HepG2 (cell line): ENCODE measurements around the gene ING1. TPM values are rescaled to one million over a fixed set of nuclear protein-coding genes. Genes with fewer than 3 reads are reported as not detected.

ENCODE experiments used
- AKAP8 ChIP-seq: sonication (generic); formaldehyde crosslinking; IDR thresholded peaks from 2 replicates; pipeline ENCODE4 v1.5.1; 2020; ENCODE audit warnings: mild to moderate bottlenecking, missing genetic modification reagents
- HNRNPLL ChIP-seq: fragments of 200-400 bp; formaldehyde crosslinking; IDR thresholded peaks from 2 replicates; pipeline ENCODE4 v1.6.1; 2017; ENCODE audit warnings: mild to moderate bottlenecking, low read depth, low read length; ENCODE audit not compliant: poor library complexity, severe bottlenecking
- KLF16 ChIP-seq, 2 experiments: sonication (generic) in 1 of 2; formaldehyde crosslinking in 1 of 2; IDR thresholded peaks; 2 replicates each; pipeline versions ENCODE4 v1.6.1 to v1.8.0; 2016 to 2023; ENCODE audit warnings: missing genetic modification reagents in 2 of 2, missing compliant biosample characterization in 1 of 2
- KLF6 ChIP-seq: IDR thresholded peaks from 2 replicates; pipeline ENCODE4 v1.8.0; 2016; ENCODE audit warnings: missing biosample characterization, missing genetic modification reagents
- MEF2D ChIP-seq: sonication (generic); formaldehyde crosslinking; IDR thresholded peaks from 2 replicates; pipeline ENCODE4 v1.5.1; 2020; ENCODE audit warnings: mild to moderate bottlenecking, missing genetic modification reagents
- SP1 ChIP-seq, 2 experiments: fragments of 450-650 bp in 1 of 2; sonication (generic) in 1 of 2; formaldehyde crosslinking in 1 of 2; IDR thresholded peaks; 2 replicates each; pipeline versions ENCODE4 v1.4.0 to v1.6.1; 2016 to 2020; ENCODE audit warnings: missing genetic modification reagents in 1 of 2
- SP4 ChIP-seq: sonication (generic); formaldehyde crosslinking; IDR thresholded peaks from 2 replicates; pipeline ENCODE4 v1.8.1; 2023; ENCODE audit warnings: mild to moderate bottlenecking, missing genetic modification reagents
- SRSF1 ChIP-seq: fragments of 200-400 bp; formaldehyde crosslinking; optimal IDR thresholded peaks from 2 replicates; pipeline ENCODE3; 2017; ENCODE audit warnings: mild to moderate bottlenecking, low read depth, low read length, moderate library complexity
- YY1 ChIP-seq: IDR thresholded peaks from 2 replicates; pipeline ENCODE4 v1.6.1; 2011; ENCODE audit warnings: low read length, low read depth, moderate library complexity, mild to moderate bottlenecking; ENCODE audit not compliant: insufficient read depth, insufficient replicate concordance
- ZBTB49 ChIP-seq: sonication (generic); formaldehyde crosslinking; IDR thresholded peaks from 2 replicates; pipeline ENCODE4 v1.4.0; 2020; ENCODE audit warnings: missing genetic modification reagents, borderline replicate concordance
- ZBTB7B ChIP-seq: sonication (generic); formaldehyde crosslinking; IDR thresholded peaks from 2 replicates; pipeline ENCODE4 v1.4.0; 2020; ENCODE audit warnings: missing genetic modification reagents
- ZMAT3 ChIP-seq: sonication (generic); formaldehyde crosslinking; conservative IDR thresholded peaks from 2 replicates; pipeline ENCODE4 v1.7.0; 2021; ENCODE audit warnings: missing genetic modification reagents
- ZNF292 ChIP-seq: sonication (generic); formaldehyde crosslinking; IDR thresholded peaks from 2 replicates; pipeline ENCODE4 v1.8.1; 2022; ENCODE audit warnings: mild to moderate bottlenecking, low read depth, missing genetic modification reagents, borderline replicate concordance
- ZNF639 ChIP-seq: conservative IDR thresholded peaks from 2 replicates; pipeline ENCODE4 v1.6.1; 2018; ENCODE audit warnings: missing genetic modification reagents
- ZNF776 ChIP-seq: sonication (generic); formaldehyde crosslinking; IDR thresholded peaks from 2 replicates; pipeline ENCODE4 v1.4.0; 2020; ENCODE audit warnings: mild to moderate bottlenecking, missing genetic modification reagents
- ZNF879 ChIP-seq: sonication (generic); formaldehyde crosslinking; IDR thresholded peaks from 2 replicates; pipeline ENCODE4 v1.8.1; 2023; ENCODE audit warnings: missing genetic modification reagents
- ZNF883 ChIP-seq: sonication (generic); formaldehyde crosslinking; IDR thresholded peaks from 2 replicates; pipeline ENCODE4 v1.5.1; 2020; ENCODE audit warnings: mild to moderate bottlenecking, missing genetic modification reagents; ENCODE audit errors: not compliant biosample characterization
- polyA plus RNA-seq, 8 experiments: library from polyadenylated mRNA; depleted of rRNA in 3 of 8; stranded (reverse) in 7 of 8; unstranded in 1 of 8; fragments of >200 nt; fragmentation: Illumina TruSeq in 4 of 8; extraction: Trizol in 4 of 8; gene quantifications; 2 replicates each; pipeline versions ENCODE4 v1.2.1 to v1.2.3, GENCODE V29; 2011 to 2016; ENCODE audit warnings: low read depth in 4 of 8, missing spikeins in 1 of 8, mixed read lengths in 1 of 8; ENCODE audit not compliant: insufficient read depth in 1 of 8
- total RNA-seq, 5 experiments: library from RNA; depleted of rRNA; stranded (reverse); fragments of >200 nt; fragmentation: Illumina TruSeq; extraction: Trizol; gene quantifications; 2 replicates each; pipeline ENCODE4 v1.2.3, GENCODE V29; 2016; ENCODE audit warnings: low read depth in 1 of 5
- TF ChIP-seq, protein P1 (sequence below): sonication (generic); formaldehyde crosslinking; IDR thresholded peaks from 2 replicates; pipeline ENCODE4 v1.5.0; 2020; ENCODE audit warnings: mild to moderate bottlenecking, missing genetic modification reagents, borderline replicate concordance
- TF ChIP-seq, protein P2 (sequence below): IDR thresholded peaks from 2 replicates; pipeline ENCODE4 v1.6.1; 2016; ENCODE audit warnings: mild to moderate bottlenecking

Gene ING1
- total and polyA plus RNA-seq, 2 of the 13 experiments (the other 11 are each of a cell fraction or from before 2014, with no cell fraction given) = 8.1 to 16.1 TPM

- TF ChIP-seq, protein P1, sequence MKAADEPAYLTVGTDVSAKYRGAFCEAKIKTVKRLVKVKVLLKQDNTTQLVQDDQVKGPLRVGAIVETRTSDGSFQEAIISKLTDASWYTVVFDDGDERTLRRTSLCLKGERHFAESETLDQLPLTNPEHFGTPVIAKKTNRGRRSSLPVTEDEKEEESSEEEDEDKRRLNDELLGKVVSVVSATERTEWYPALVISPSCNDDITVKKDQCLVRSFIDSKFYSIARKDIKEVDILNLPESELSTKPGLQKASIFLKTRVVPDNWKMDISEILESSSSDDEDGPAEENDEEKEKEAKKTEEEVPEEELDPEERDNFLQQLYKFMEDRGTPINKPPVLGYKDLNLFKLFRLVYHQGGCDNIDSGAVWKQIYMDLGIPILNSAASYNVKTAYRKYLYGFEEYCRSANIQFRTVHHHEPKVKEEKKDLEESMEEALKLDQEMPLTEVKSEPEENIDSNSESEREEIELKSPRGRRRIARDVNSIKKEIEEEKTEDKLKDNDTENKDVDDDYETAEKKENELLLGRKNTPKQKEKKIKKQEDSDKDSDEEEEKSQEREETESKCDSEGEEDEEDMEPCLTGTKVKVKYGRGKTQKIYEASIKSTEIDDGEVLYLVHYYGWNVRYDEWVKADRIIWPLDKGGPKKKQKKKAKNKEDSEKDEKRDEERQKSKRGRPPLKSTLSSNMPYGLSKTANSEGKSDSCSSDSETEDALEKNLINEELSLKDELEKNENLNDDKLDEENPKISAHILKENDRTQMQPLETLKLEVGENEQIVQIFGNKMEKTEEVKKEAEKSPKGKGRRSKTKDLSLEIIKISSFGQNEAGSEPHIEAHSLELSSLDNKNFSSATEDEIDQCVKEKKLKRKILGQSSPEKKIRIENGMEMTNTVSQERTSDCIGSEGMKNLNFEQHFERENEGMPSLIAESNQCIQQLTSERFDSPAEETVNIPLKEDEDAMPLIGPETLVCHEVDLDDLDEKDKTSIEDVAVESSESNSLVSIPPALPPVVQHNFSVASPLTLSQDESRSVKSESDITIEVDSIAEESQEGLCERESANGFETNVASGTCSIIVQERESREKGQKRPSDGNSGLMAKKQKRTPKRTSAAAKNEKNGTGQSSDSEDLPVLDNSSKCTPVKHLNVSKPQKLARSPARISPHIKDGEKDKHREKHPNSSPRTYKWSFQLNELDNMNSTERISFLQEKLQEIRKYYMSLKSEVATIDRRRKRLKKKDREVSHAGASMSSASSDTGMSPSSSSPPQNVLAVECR (CRISPR knock-in tag) = peak; percentile 58
- TF ChIP-seq ZNF292 (CRISPR knock-in tag) = peak; percentile 69; the same call in 1 of the 2 replicates
- TF ChIP-seq MEF2D (CRISPR knock-in tag) = peak; percentile 77
- TF ChIP-seq SP1 (IDR thresholded peaks at IDR 0.05) = no peak
- peak; percentile 32 for TF ChIP-seq SP1 (CRISPR knock-in tag; IDR thresholded peaks at IDR 0.05)
- TF ChIP-seq ZNF776 (CRISPR knock-in tag) = peak; percentile 59; the same call in 1 of the 2 replicates
- TF ChIP-seq KLF6 (CRISPR knock-in tag) = peak; percentile 67; the same call in 1 of the 2 replicates
- TF ChIP-seq AKAP8 (CRISPR knock-in tag) = 0 out of 2 replicates have a peak, but pooled peaks have one; percentile 23
- peak; percentile 34 for TF ChIP-seq ZNF883 (CRISPR knock-in tag)
- no peak for TF ChIP-seq ZNF639 (CRISPR knock-in tag)
- TF ChIP-seq SP4 (CRISPR knock-in tag) = peak; percentile 74
- peak; percentile 37 for TF ChIP-seq YY1
- peak; percentile 97 for TF ChIP-seq HNRNPLL
- 0 out of 2 replicates have a peak, but pooled peaks have one; percentile 47 for TF ChIP-seq ZMAT3 (CRISPR knock-in tag)
- TF ChIP-seq ZBTB49 (CRISPR knock-in tag) = no peak
- peak; percentile 81; the same call in 1 of the 2 replicates for TF ChIP-seq ZBTB7B (CRISPR knock-in tag)
- TF ChIP-seq SRSF1 = peak; percentile 96
- TF ChIP-seq, protein P2, sequence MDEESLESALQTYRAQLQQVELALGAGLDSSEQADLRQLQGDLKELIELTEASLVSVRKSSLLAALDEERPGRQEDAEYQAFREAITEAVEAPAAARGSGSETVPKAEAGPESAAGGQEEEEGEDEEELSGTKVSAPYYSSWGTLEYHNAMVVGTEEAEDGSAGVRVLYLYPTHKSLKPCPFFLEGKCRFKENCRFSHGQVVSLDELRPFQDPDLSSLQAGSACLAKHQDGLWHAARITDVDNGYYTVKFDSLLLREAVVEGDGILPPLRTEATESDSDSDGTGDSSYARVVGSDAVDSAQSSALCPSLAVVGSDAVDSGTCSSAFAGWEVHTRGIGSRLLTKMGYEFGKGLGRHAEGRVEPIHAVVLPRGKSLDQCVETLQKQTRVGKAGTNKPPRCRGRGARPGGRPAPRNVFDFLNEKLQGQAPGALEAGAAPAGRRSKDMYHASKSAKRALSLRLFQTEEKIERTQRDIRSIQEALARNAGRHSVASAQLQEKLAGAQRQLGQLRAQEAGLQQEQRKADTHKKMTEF (CRISPR knock-in tag) = peak; percentile 82
- TF ChIP-seq KLF16 (CRISPR knock-in tag; IDR thresholded peaks at IDR 0.05) = peak in 1 of 2 experiments; percentile 68; a peak in 1 of 4 replicates
- TF ChIP-seq ZNF879 = no peak
Observed at GRCh38 chr13:110712849-110713641, 455 bp upstream of the ING1 start (continued).
